Measurements from ENCODE around the gene FGFR2. TPM values are rescaled to one million over a fixed set of nuclear protein-coding genes. Genes with fewer than 3 reads are reported as not detected.

The FGFR2 gene
- total RNA-seq, 4 donors from 2014 or later = 0.11 to 0.31 (median 0.22) TPM; not detected in 1

DNA sequence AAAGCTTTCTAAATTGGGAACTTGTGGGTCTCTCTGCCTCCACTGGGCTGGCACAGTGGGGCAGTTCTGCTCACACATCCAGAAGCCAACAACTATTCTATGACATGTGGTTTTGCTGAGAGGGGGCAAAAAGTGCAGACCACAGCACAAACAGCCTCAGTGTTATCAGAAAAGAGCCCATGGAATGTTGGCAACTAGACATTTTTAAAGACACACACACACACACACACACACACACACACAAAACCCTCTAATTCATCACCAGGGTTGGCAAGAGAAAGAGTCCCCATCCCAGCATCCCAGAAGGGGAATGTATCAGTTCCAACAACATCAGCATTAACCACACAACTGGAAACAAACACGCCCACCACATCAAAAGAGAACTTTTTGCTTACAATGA is 117.1 kb downstream of the FGFR2 start:
- H3K4me1 ChIP-seq = no peaks in the 10 kb centered on the region
- TF ChIP-seq POLR2A (IDR thresholded peaks at IDR 0.05) = no peak
- TF ChIP-seq, protein P1, sequence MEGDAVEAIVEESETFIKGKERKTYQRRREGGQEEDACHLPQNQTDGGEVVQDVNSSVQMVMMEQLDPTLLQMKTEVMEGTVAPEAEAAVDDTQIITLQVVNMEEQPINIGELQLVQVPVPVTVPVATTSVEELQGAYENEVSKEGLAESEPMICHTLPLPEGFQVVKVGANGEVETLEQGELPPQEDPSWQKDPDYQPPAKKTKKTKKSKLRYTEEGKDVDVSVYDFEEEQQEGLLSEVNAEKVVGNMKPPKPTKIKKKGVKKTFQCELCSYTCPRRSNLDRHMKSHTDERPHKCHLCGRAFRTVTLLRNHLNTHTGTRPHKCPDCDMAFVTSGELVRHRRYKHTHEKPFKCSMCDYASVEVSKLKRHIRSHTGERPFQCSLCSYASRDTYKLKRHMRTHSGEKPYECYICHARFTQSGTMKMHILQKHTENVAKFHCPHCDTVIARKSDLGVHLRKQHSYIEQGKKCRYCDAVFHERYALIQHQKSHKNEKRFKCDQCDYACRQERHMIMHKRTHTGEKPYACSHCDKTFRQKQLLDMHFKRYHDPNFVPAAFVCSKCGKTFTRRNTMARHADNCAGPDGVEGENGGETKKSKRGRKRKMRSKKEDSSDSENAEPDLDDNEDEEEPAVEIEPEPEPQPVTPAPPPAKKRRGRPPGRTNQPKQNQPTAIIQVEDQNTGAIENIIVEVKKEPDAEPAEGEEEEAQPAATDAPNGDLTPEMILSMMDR (IDR thresholded peaks at IDR 0.05 in 4 of 5, conservative IDR thresholded peaks at IDR 0.05 in 1 of 5) = no peak
- no peak overlapping the region for H3K27ac ChIP-seq
- no peak overlapping the region for H3K4me3 ChIP-seq
- DNase-seq = no peak
- no peaks in the 10 kb centered on the region for H3K27me3 ChIP-seq
- no peaks in the 10 kb centered on the region for H3K9me3 ChIP-seq
- H3K36me3 ChIP-seq = no peaks in the 10 kb centered on the region
- intact Hi-C loops (cut with DNase I; ENCODE audit: low total_unique reads) = no loop called here
- no peak for ATAC-seq
- in situ Hi-C loops (cut with MboI; ENCODE audit: low sequenced_read_pairs in 4 of 4) = no loop called here

GRCh38 chr10:121478556-121478955 is 119.7 kb downstream of the FGFR2 start:
- no peaks in the 10 kb centered on the region for H3K36me3 ChIP-seq
- H3K27me3 ChIP-seq = no peaks in the 10 kb centered on the region
- ATAC-seq (no peak), DNase-seq (no peak)
- H3K27ac ChIP-seq = no peak overlapping the region
- intact Hi-C loops (cut with DNase I; ENCODE audit: low total_unique reads) = no loop called here
- no peak overlapping the region for H3K4me3 ChIP-seq
- TF ChIP-seq, protein P1 (IDR thresholded peaks at IDR 0.05 in 4 of 5, conservative IDR thresholded peaks at IDR 0.05 in 1 of 5) = no peak
- no peak for TF ChIP-seq POLR2A (IDR thresholded peaks at IDR 0.05)
- H3K4me1 ChIP-seq = no peaks in the 10 kb centered on the region
- in situ Hi-C loops (cut with MboI; ENCODE audit: low sequenced_read_pairs in 4 of 4) = no loop called here
- no peaks in the 10 kb centered on the region for H3K9me3 ChIP-seq

DNA sequence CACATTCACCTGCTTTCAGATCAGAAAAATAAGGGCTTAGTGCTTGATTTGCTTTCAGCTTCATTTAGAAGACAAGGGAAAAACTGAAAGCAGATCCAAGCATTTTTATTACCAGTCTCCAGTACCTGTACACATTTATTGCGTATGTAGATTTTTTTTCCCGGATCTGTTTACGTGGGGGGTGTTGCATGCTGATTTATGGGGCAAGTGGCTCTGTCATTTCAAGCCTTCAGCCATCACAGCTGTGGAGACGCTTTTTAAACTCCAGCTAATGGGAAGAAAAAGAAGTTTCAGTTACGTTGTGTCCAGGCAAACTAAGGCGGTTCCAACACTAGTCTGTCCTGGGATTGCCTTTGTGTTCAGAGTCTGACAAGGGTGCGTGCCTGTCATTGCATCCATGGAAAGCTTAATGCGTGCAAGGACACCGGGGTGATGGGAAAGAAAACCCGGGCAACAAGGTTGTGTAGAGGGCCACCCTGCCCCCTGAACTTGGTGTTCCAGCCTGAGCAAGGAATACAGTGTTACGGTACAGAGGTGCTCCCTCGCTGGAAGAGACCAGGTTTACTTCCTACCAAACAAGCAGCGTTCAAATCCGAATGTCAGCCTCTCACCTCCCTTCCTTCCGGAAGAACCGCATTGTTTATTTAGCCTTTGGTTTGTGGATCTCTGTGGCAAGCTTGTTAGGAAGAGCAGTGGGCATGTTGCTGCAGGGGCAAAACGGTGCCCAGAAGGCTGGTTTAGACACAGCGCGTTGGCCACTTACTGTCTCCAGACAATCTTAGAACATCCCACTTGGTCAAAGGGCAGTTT is 128.2 kb downstream of the FGFR2 start:
- no peaks in the 10 kb centered on the region for H3K36me3 ChIP-seq
- ATAC-seq (no peak), DNase-seq (no peak)
- in situ Hi-C loops (cut with MboI; ENCODE audit: low sequenced_read_pairs in 4 of 4) = no loop called here
- TF ChIP-seq, protein P1 (IDR thresholded peaks at IDR 0.05 in 4 of 5, conservative IDR thresholded peaks at IDR 0.05 in 1 of 5) = no peak
- TF ChIP-seq POLR2A (IDR thresholded peaks at IDR 0.05) = no peak
- H3K27ac ChIP-seq = no peak overlapping the region
- intact Hi-C loops (cut with DNase I; ENCODE audit: low total_unique reads) = no loop called here
- H3K27me3 ChIP-seq = no peaks in the 10 kb centered on the region
- no peak overlapping the region for H3K4me3 ChIP-seq
- H3K9me3 ChIP-seq = no peaks in the 10 kb centered on the region
- no peaks in the 10 kb centered on the region for H3K4me1 ChIP-seq

GRCh38 chr10:121468726-121469125 is 129.5 kb downstream of the FGFR2 start:
- TF ChIP-seq, protein P1 (IDR thresholded peaks at IDR 0.05 in 4 of 5, conservative IDR thresholded peaks at IDR 0.05 in 1 of 5) = no peak
- no peak for TF ChIP-seq POLR2A (IDR thresholded peaks at IDR 0.05)
- ATAC-seq (no peak), DNase-seq (no peak)
- H3K36me3 ChIP-seq = no peaks in the 10 kb centered on the region
- peaks cover 0 to 4% (median 0%) of the 10 kb centered on the region in 3 donors for H3K27me3 ChIP-seq
- no peaks in the 10 kb centered on the region for H3K9me3 ChIP-seq
- no peak overlapping the region for H3K4me3 ChIP-seq
- no peaks in the 10 kb centered on the region for H3K4me1 ChIP-seq
- intact Hi-C loops (cut with DNase I; ENCODE audit: low total_unique reads) (no loop called here), in situ Hi-C loops (cut with MboI; ENCODE audit: low sequenced_read_pairs in 4 of 4) (no loop called here)
- no peak overlapping the region for H3K27ac ChIP-seq

All from gastrocnemius medialis (tissue), 4 donors.